ENCODE results near the gene IRGC. TPM values are rescaled to one million over a fixed set of nuclear protein-coding genes. Genes with fewer than 3 reads are reported as not detected.

Gene IRGC
- total and polyA plus RNA-seq, 9 of the 15 experiments (the other 6 are each of a cell fraction or from before 2014, with no cell fraction given), result not detected

DNA sequence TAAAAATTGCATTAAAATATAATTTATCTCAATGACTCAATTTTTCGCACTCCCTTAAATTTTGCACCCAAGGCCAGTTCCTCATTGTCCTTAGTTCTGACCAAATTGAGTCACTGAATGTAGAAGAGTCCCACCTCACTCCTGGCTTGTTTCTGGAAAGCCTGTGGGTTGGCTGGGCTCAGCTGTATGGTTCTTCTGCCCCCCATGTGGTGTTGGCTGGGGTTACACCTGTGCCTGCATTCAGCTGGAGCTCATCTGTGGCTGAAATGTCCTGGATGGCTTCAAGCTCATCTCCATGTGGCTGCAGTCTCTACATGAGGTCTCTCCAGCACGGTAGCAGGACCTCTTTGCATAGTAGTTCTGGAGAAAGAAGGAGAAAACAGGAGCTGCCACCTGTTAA is 7.2 kb upstream of the IRGC start:
- no TSS peak for BruUV-seq (replicated peaks)
- FAIRE-seq (no peak), DNase-seq (ENCODE audit: extremely low read depth in 1 of 4, low spot score in 3 of 4) (peak in 1 of 4 experiments; percentile 23), ATAC-seq (peak; percentile 80)
- H3K9me3 ChIP-seq (replicated peaks; ENCODE audit: control insufficient read depth, insufficient read depth, low read depth, low read length), result no peaks in the 10 kb centered on the region
- no peak overlapping the region for H3K9ac ChIP-seq (ENCODE audit: insufficient read depth in 1 of 2, low read depth in 2 of 2, low read length in 2 of 2)
- no peak overlapping the region for H2AFZ ChIP-seq (ENCODE audit: low read depth, low read length)
- no peak overlapping the region for H3K27ac ChIP-seq (ENCODE audit: extremely low read depth, low read depth, low read length)
- ChIA-PET CTCF (ENCODE audit: low intra/inter-chr PET ratio) (no interaction called here), POLR2A (interaction anchor here (0.7 to 1.4 kb wide), 3 partner anchors 9 to 175 kb away, joined by 3 to 4 read pairs (median 3); no protein-coding TSS in a partner anchor)
- no peaks in the 10 kb centered on the region; a peak in 1 of 5 replicates for H3K4me1 ChIP-seq (replicated peaks in 1 of 2; ENCODE audit: control insufficient read depth in 2 of 2, insufficient read depth in 2 of 2, low read length in 2 of 2)
- intact Hi-C loops (cut with micrococcal nuclease), result no loop called here
- H3K79me2 ChIP-seq (ENCODE audit: control insufficient read depth, insufficient read depth, low read length), result no peaks in the 10 kb centered on the region
- 18% methylated on average over 2 of the region's 2 CpGs for WGBS (ENCODE audit: insufficient coverage, low coverage, missing lambda C conversion rate)
- H4K20me1 ChIP-seq (replicated peaks; ENCODE audit: control insufficient read depth, insufficient read depth, low read length), result no peaks in the 10 kb centered on the region
- TF ChIP-seq C11orf30 (IDR thresholded peaks at IDR 0.05; ENCODE audit: low read depth), result no peak
- TF ChIP-seq NR1H2 (CRISPR knock-in tag; IDR thresholded peaks at IDR 0.05), result no peak
- TF ChIP-seq, protein P1, sequence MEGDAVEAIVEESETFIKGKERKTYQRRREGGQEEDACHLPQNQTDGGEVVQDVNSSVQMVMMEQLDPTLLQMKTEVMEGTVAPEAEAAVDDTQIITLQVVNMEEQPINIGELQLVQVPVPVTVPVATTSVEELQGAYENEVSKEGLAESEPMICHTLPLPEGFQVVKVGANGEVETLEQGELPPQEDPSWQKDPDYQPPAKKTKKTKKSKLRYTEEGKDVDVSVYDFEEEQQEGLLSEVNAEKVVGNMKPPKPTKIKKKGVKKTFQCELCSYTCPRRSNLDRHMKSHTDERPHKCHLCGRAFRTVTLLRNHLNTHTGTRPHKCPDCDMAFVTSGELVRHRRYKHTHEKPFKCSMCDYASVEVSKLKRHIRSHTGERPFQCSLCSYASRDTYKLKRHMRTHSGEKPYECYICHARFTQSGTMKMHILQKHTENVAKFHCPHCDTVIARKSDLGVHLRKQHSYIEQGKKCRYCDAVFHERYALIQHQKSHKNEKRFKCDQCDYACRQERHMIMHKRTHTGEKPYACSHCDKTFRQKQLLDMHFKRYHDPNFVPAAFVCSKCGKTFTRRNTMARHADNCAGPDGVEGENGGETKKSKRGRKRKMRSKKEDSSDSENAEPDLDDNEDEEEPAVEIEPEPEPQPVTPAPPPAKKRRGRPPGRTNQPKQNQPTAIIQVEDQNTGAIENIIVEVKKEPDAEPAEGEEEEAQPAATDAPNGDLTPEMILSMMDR (IDR thresholded peaks at IDR 0.05 in 2 of 3, conservative IDR thresholded peaks at IDR 0.05 in 1 of 3; ENCODE audit: insufficient read depth in 2 of 3, low read depth in 1 of 3, low read length in 3 of 3), result peak; percentile 23 to 34 (median 29); a peak in 2 of 6 replicates
- TF ChIP-seq, protein P2, sequence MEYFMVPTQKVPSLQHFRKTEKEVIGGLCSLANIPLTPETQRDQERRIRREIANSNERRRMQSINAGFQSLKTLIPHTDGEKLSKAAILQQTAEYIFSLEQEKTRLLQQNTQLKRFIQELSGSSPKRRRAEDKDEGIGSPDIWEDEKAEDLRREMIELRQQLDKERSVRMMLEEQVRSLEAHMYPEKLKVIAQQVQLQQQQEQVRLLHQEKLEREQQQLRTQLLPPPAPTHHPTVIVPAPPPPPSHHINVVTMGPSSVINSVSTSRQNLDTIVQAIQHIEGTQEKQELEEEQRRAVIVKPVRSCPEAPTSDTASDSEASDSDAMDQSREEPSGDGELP (CRISPR knock-in tag; IDR thresholded peaks at IDR 0.05; ENCODE audit: borderline replicate concordance), result peak; percentile 40
- no peak for TF ChIP-seq NR4A1 (CRISPR knock-in tag; IDR thresholded peaks at IDR 0.05)
- no peak for TF ChIP-seq NR4A1 (tag; IDR thresholded peaks at IDR 0.05)
- TF ChIP-seq, protein P3, sequence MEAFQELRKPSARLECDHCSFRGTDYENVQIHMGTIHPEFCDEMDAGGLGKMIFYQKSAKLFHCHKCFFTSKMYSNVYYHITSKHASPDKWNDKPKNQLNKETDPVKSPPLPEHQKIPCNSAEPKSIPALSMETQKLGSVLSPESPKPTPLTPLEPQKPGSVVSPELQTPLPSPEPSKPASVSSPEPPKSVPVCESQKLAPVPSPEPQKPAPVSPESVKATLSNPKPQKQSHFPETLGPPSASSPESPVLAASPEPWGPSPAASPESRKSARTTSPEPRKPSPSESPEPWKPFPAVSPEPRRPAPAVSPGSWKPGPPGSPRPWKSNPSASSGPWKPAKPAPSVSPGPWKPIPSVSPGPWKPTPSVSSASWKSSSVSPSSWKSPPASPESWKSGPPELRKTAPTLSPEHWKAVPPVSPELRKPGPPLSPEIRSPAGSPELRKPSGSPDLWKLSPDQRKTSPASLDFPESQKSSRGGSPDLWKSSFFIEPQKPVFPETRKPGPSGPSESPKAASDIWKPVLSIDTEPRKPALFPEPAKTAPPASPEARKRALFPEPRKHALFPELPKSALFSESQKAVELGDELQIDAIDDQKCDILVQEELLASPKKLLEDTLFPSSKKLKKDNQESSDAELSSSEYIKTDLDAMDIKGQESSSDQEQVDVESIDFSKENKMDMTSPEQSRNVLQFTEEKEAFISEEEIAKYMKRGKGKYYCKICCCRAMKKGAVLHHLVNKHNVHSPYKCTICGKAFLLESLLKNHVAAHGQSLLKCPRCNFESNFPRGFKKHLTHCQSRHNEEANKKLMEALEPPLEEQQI (IDR thresholded peaks at IDR 0.05), result no peak
- TF ChIP-seq, protein P4, sequence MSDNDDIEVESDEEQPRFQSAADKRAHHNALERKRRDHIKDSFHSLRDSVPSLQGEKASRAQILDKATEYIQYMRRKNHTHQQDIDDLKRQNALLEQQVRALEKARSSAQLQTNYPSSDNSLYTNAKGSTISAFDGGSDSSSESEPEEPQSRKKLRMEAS (CRISPR knock-in tag; IDR thresholded peaks at IDR 0.05), result no peak
- 0 out of 4 replicates have a peak, but pooled peaks of 1 of the 2 experiments have one; percentile 24 for TF ChIP-seq RAD21 (CRISPR knock-in tag; conservative IDR thresholded peaks at IDR 0.05 in 1 of 2, IDR thresholded peaks at IDR 0.05 in 1 of 2)
- TF ChIP-seq SMAD1 (IDR thresholded peaks at IDR 0.05; ENCODE audit: low read depth, low read length, partially characterized antibody), result no peak
- H3K36me3 ChIP-seq (ENCODE audit: control insufficient read depth, insufficient read depth, low read length), result no peaks in the 10 kb centered on the region
- no peak overlapping the region for H3K4me3 ChIP-seq
- H3K9me1 ChIP-seq (ENCODE audit: control insufficient read depth, insufficient read depth, low read length), result no peaks in the 10 kb centered on the region
- in situ Hi-C loops (cut with MboI), result no loop called here
- H3K27me3 ChIP-seq (ENCODE audit: control insufficient read depth in 2 of 2, insufficient read depth in 2 of 2, low read length in 2 of 2), result peaks cover 3 to 8% of the 10 kb centered on the region in 2 experiments; a peak in 2 of 5 replicates
- no peak overlapping the region for H3K4me2 ChIP-seq (ENCODE audit: insufficient read depth, low read length)

Measured in K562 (cell line).